H1 (cell line): ENCODE measurements around the gene SLC4A11. TPM values are rescaled to one million over a fixed set of nuclear protein-coding genes. Genes with fewer than 3 reads are reported as not detected.

ENCODE experiments used
- CTCF ChIA-PET: fragments of 300-600 bp; sonication (Branson Sonifier 250); formaldehyde crosslinking; loops from one replicate; lab custom pipeline; 2021; ENCODE audit not compliant: partially characterized antibody; lab: Charles Lee
- POLR2A ChIA-PET: fragments of 300-600 bp; sonication (Branson Sonifier 250); formaldehyde crosslinking; loops from one replicate; lab custom pipeline; 2021; ENCODE audit warnings: inconsistent platforms; ENCODE audit not compliant: partially characterized antibody; lab: Charles Lee
- DNase-seq, 2 experiments: peaks; one replicate each; pipeline versions ENCODE4 v3.0.0 to v3.0.0-alpha.2; 2010 to 2022; ENCODE audit warnings: low spot score in 2 of 2, low read depth in 1 of 2, mixed read lengths in 1 of 2
- FAIRE-seq: peaks from 2 replicates; lab custom pipeline; 2011; peaks lifted over from hg19 to GRCh38; lab: Jason Lieb, UNC
- H2AFZ ChIP-seq: 2 replicates; pipeline ENCODE4 v1.8.1; 2012; ENCODE audit warnings: low read length, inconsistent platforms
- H2AK5ac ChIP-seq: 2 replicates; pipeline ENCODE4 v1.6.1; 2013; ENCODE audit warnings: low read depth, low read length
- H2BK120ac ChIP-seq: replicated peaks from 2 replicates; pipeline ENCODE3; 2013; ENCODE audit warnings: low read depth, low read length, inconsistent platforms
- H2BK12ac ChIP-seq: 2 replicates; pipeline ENCODE4 v1.6.1; 2013; ENCODE audit warnings: low read depth, low read length
- H2BK15ac ChIP-seq: 2 replicates; pipeline ENCODE4 v1.6.1; 2013; ENCODE audit warnings: low read length
- H2BK20ac ChIP-seq: 2 replicates; pipeline ENCODE4 v1.6.1; 2013; ENCODE audit warnings: low read length
- H2BK5ac ChIP-seq: 2 replicates; pipeline ENCODE4 v1.6.1; 2013; ENCODE audit warnings: low read depth, low read length
- H3K14ac ChIP-seq: 2 replicates; pipeline ENCODE4 v1.6.1; 2013; ENCODE audit warnings: inconsistent platforms; ENCODE audit not compliant: insufficient read length
- H3K18ac ChIP-seq: 2 replicates; pipeline ENCODE4 v1.6.1; 2013; ENCODE audit warnings: low read length; ENCODE audit errors: extremely low read depth
- H3K23ac ChIP-seq: 2 replicates; pipeline ENCODE4 v1.6.1; 2013; ENCODE audit warnings: inconsistent platforms; ENCODE audit not compliant: insufficient read length
- H3K23me2 ChIP-seq: 2 replicates; pipeline ENCODE4 v1.6.1; 2013; ENCODE audit warnings: low read depth, low read length
- H3K27ac ChIP-seq: 2 replicates; pipeline ENCODE4 v1.6.1; 2011; ENCODE audit warnings: low read depth, low read length, inconsistent platforms
- H3K27me3 ChIP-seq, 4 experiments: replicated peaks in 1 of 4; 1 replicate in 1 of 4; 2 replicates in 3 of 4; pipeline versions ENCODE4 v1.6.1 to v1.8.1; 2011 to 2013; ENCODE audit warnings: low read length in 3 of 4, mild to moderate bottlenecking in 3 of 4, inconsistent platforms in 2 of 4, mixed read lengths in 2 of 4, moderate library complexity in 1 of 4; ENCODE audit not compliant: control insufficient read depth in 3 of 4, insufficient read depth in 3 of 4; ENCODE audit errors: extremely low read depth in 1 of 4
- H3K36me3 ChIP-seq, 4 experiments: 2 replicates each; pipeline versions ENCODE4 v1.6.1 to v1.8.1; 2011 to 2013; ENCODE audit warnings: mild to moderate bottlenecking in 4 of 4, low read length in 3 of 4, moderate library complexity in 2 of 4, control low read depth in 1 of 4, inconsistent platforms in 1 of 4; ENCODE audit not compliant: insufficient read depth in 4 of 4, control insufficient read depth in 2 of 4
- H3K4ac ChIP-seq: replicated peaks from 2 replicates; pipeline ENCODE3; 2013; ENCODE audit warnings: low read length, low read depth, mixed read lengths, inconsistent platforms; ENCODE audit not compliant: insufficient read length
- H3K4me1 ChIP-seq, 4 experiments: replicated peaks in 1 of 4; 1 replicate in 1 of 4; 2 replicates in 3 of 4; pipeline versions ENCODE4 v1.6.1 to v1.8.1; 2011 to 2013; ENCODE audit warnings: low read length in 3 of 4, inconsistent platforms in 2 of 4, mixed read lengths in 1 of 4; ENCODE audit not compliant: insufficient read depth in 4 of 4, control insufficient read depth in 3 of 4
- H3K4me2 ChIP-seq, 2 experiments: 2 replicates each; pipeline versions ENCODE4 v1.6.1 to v1.8.1; 2011 to 2013; ENCODE audit warnings: low read depth in 2 of 2, low read length in 2 of 2, control low read depth in 1 of 2, inconsistent platforms in 1 of 2, mild to moderate bottlenecking in 1 of 2; ENCODE audit not compliant: insufficient read depth in 1 of 2
- H3K4me3 ChIP-seq, 4 experiments: fragments of 200-600, 300-600 bp in 1 of 4; sonication (generic), shearing (Covaris generic), sonication (Bioruptor Twin) in 1 of 4; 2 replicates each; pipeline versions ENCODE4 v1.5.1 to v1.8.1; 2011 to 2016; ENCODE audit warnings: low read length in 4 of 4, low read depth in 3 of 4, control low read depth in 2 of 4, inconsistent platforms in 2 of 4, mild to moderate bottlenecking in 2 of 4, mixed read lengths in 1 of 4, moderate library complexity in 1 of 4; ENCODE audit not compliant: insufficient read depth in 2 of 4; ENCODE audit errors: extremely low read depth in 1 of 4
- H3K56ac ChIP-seq: replicated peaks from 2 replicates; pipeline ENCODE3; 2013; ENCODE audit warnings: low read depth, mild to moderate bottlenecking, mixed read lengths, low read length, inconsistent platforms; ENCODE audit not compliant: insufficient read length
- H3K79me1 ChIP-seq: 2 replicates; pipeline ENCODE4 v1.6.1; 2013; ENCODE audit warnings: low read depth, low read length, control low read depth
- H3K79me2 ChIP-seq, 2 experiments: 2 replicates each; pipeline versions ENCODE4 v1.6.1 to v1.8.1; 2012 to 2013; ENCODE audit warnings: low read length in 2 of 2, mild to moderate bottlenecking in 2 of 2, inconsistent platforms in 1 of 2; ENCODE audit not compliant: insufficient read depth in 2 of 2, control insufficient read depth in 1 of 2
- H3K9ac ChIP-seq, 4 experiments: replicated peaks in 1 of 4; 1 replicate in 1 of 4; 2 replicates in 3 of 4; pipeline versions ENCODE4 v1.6.1 to v1.8.1; 2011 to 2013; ENCODE audit warnings: low read depth in 3 of 4, low read length in 3 of 4, control low read depth in 2 of 4, mild to moderate bottlenecking in 2 of 4, moderate library complexity in 2 of 4, inconsistent platforms in 1 of 4; ENCODE audit errors: extremely low read depth in 1 of 4
- H3K9me3 ChIP-seq, 2 experiments: 2 replicates each; pipeline versions ENCODE4 v1.6.1 to v1.8.1; 2012 to 2013; ENCODE audit warnings: mild to moderate bottlenecking in 2 of 2, moderate library complexity in 2 of 2, control low read depth in 1 of 2, inconsistent platforms in 1 of 2, low read depth in 1 of 2, low read length in 1 of 2, mixed read lengths in 1 of 2; ENCODE audit not compliant: insufficient read depth in 2 of 2
- H4K20me1 ChIP-seq, 2 experiments: replicated peaks in 1 of 2; 2 replicates each; pipeline versions ENCODE3 to v1.8.1; 2011 to 2013; ENCODE audit warnings: inconsistent platforms in 2 of 2, low read length in 2 of 2, mild to moderate bottlenecking in 1 of 2; ENCODE audit not compliant: insufficient read depth in 2 of 2, control insufficient read depth in 1 of 2
- H4K5ac ChIP-seq: 2 replicates; pipeline ENCODE4 v1.6.1; 2013; ENCODE audit warnings: low read length, low read depth, mixed read lengths, inconsistent platforms; ENCODE audit not compliant: insufficient read length
- H4K8ac ChIP-seq: 2 replicates; pipeline ENCODE4 v1.8.0; 2013; ENCODE audit warnings: mild to moderate bottlenecking, moderate library complexity, low read length, inconsistent platforms; ENCODE audit not compliant: insufficient read depth; ENCODE audit errors: extremely low read depth
- H4K91ac ChIP-seq: replicated peaks from 2 replicates; pipeline ENCODE3; 2013; ENCODE audit warnings: low read length, mixed read lengths, inconsistent platforms; ENCODE audit not compliant: insufficient read length
- BRCA1 ChIP-seq: IDR thresholded peaks from 2 replicates; pipeline ENCODE4 v1.6.1; 2012; ENCODE audit warnings: low read depth, low read length, improper control_type of control experiment
- CEBPB ChIP-seq: IDR thresholded peaks from 2 replicates; pipeline ENCODE4 v1.6.1; 2012; ENCODE audit warnings: low read depth, low read length
- CREB1 ChIP-seq: IDR thresholded peaks from 2 replicates; pipeline ENCODE4 v1.6.1; 2012; ENCODE audit warnings: inconsistent platforms
- EZH2 ChIP-seq: fragments of 200-600 bp; sonication (generic); IDR thresholded peaks from 2 replicates; pipeline ENCODE4 v1.7.1; 2012; ENCODE audit warnings: low read depth, mild to moderate bottlenecking, moderate library complexity, low read length, inconsistent platforms; ENCODE audit not compliant: severe bottlenecking
- JUN ChIP-seq: IDR thresholded peaks from 2 replicates; pipeline ENCODE4 v1.6.1; 2011; ENCODE audit warnings: low read depth, mild to moderate bottlenecking, improper control_type of control experiment, low read length
- POLR2A ChIP-seq, 2 experiments: IDR thresholded peaks; 1 replicate in 1 of 2; 2 replicates in 1 of 2; pipeline ENCODE4 v1.6.1; 2011; ENCODE audit warnings: low read depth in 2 of 2, low read length in 2 of 2, mild to moderate bottlenecking in 2 of 2; ENCODE audit errors: control extremely low read depth in 1 of 2
- TAF1 ChIP-seq: IDR thresholded peaks from 2 replicates; pipeline ENCODE4 v1.6.1; 2011; ENCODE audit warnings: mild to moderate bottlenecking, low read depth, low read length
- WGBS, 2 experiments: shearing (Covaris generic) in 1 of 2; methylation state at CpG; one replicate each; pipeline versions ENCODE4 v1.1.6 to v1.1.7; 2013 to 2015; ENCODE audit warnings: low lambda C conversion rate in 2 of 2, mixed read lengths in 2 of 2, inconsistent platforms in 1 of 2, low coverage in 1 of 2, missing lambda C conversion rate in 1 of 2; ENCODE audit not compliant: insufficient replicate concordance in 2 of 2, insufficient coverage in 1 of 2, insufficient read length in 1 of 2; ENCODE audit errors: extremely low coverage in 1 of 2, missing lambda C conversion rate in 1 of 2; 5-methylcytosine and 5-hydroxymethylcytosine counted together
- polyA plus RNA-seq, 7 experiments: library from polyadenylated mRNA; depleted of rRNA in 3 of 7; stranded (reverse) in 5 of 7; unstranded in 2 of 7; fragments of >200 nt in 5 of 7; fragments of 200-250 nt in 2 of 7; gene quantifications; 1 replicate in 5 of 7; 2 replicates in 1 of 7; 4 replicates in 1 of 7; pipeline versions ENCODE4 v1.2.1 to v1.2.3, GENCODE V29; 2011 to 2013; ENCODE audit warnings: missing spikeins in 2 of 7, mixed read lengths in 2 of 7
- total RNA-seq: library from RNA; stranded (reverse); fragmentation: NEBNext Ultra II Directional; extraction: Animal tissue kit (Norgen Biotek cat#: 25700); gene quantifications from 2 replicates; pipeline ENCODE4 v1.2.1, GENCODE V29; 2021
- TF ChIP-seq, protein P1 (sequence below), 3 experiments: IDR thresholded peaks; 1 replicate in 2 of 3; 2 replicates in 1 of 3; pipeline versions ENCODE4 v1.5.1 to v1.6.1; 2011; ENCODE audit warnings: low read length in 3 of 3, mild to moderate bottlenecking in 3 of 3, inconsistent platforms in 2 of 3, low read depth in 1 of 3, moderate library complexity in 1 of 3; ENCODE audit not compliant: insufficient read depth in 1 of 3; ENCODE audit errors: control extremely low read depth in 1 of 3
- TF ChIP-seq, protein P2 (sequence below): IDR thresholded peaks from 2 replicates; pipeline ENCODE4 v1.6.1; 2012; ENCODE audit warnings: low read length, inconsistent platforms

The SLC4A11 gene
- total and polyA plus RNA-seq, 2 of the 8 experiments (the other 6 are each of a cell fraction or from before 2014, with no cell fraction given) = 11.9 to 32.3 TPM

DNA sequence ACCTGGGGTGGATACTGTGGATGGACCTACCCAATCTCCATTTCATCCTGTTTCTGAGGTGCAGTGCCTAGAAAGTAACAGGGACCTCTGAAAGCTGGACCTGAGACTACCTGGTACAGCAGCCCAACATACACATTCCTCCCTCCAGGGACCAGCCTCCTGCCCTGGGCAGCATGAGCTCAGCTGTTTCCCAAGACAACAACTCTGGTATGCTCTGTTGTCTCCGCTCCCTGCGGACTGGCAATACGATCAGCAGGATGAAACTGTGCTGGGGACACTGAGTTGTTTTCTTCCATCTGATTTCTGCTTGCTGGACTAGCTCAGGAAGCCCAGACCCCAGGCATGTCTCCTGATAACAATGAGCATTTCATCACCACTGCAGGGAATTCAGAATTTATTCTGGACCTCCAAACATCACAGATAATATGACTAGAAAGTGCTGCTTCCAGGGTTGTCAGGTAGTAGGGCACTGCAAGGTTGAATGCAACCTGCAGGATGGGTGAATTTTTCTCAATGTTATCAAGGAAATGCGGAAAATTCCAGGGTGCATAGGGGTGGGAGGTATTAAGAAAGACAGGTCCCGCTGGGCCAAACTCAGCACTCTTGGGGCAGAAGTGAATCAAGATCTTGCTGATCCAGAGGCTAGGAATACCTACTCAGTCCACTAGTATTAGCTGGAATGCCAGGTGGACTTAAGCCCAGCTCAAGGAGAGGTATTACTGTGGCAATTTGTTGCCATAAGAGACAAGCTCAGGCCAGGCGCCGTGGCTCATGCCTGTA, 38.9 kb upstream of the SLC4A11 start:
- Histone ChIP-seq H2BK120ac (no peak overlapping the region), H3K27ac (no peak overlapping the region), H3K4ac (no peak overlapping the region), H4K5ac (no peak overlapping the region), H3K4me3 (no peak overlapping the region), H3K4me1 (peaks cover 0 to 6% (median 4%) of the 10 kb centered on the region in 4 experiments; a peak in 1 of 7 replicates), H3K18ac (no peak overlapping the region), H2BK15ac (no peak overlapping the region), H4K8ac (no peak overlapping the region), H4K91ac (no peak overlapping the region), H4K20me1 (no peaks in the 10 kb centered on the region), H3K79me2 (no peaks in the 10 kb centered on the region), H3K23me2 (no peaks in the 10 kb centered on the region), H2AK5ac (no peak overlapping the region), H3K56ac (no peak overlapping the region), H2BK20ac (no peak overlapping the region), H2BK12ac (no peak overlapping the region), H3K9me3 (no peaks in the 10 kb centered on the region), H3K79me1 (no peaks in the 10 kb centered on the region), H3K23ac (no peak overlapping the region), H3K4me2 (no peak overlapping the region), H2BK5ac (no peak overlapping the region), H3K9ac (no peak overlapping the region), H2AFZ (no peak overlapping the region), H3K14ac (no peak overlapping the region), H3K36me3 (no peaks in the 10 kb centered on the region; a peak in 1 of 8 replicates), H3K27me3 (no peaks in the 10 kb centered on the region)
- ChIA-PET CTCF (interaction anchor here (1.1 to 9.5 kb wide), 11 partner anchors 9 to 74 kb away, joined by 3 to 111 read pairs (median 6); no protein-coding TSS in a partner anchor), POLR2A (interaction anchor here (0.6 kb wide), 1 partner anchor 25 kb away, joined by 3 read pairs; no protein-coding TSS in a partner anchor)
- DNase-seq (no peak), FAIRE-seq (no peak)
- WGBS, 2 experiments = 86% methylated on average over 7 of the region's 7 CpGs; no CpG with 5 or more reads in 1 of the 2 experiments
- TF ChIP-seq BRCA1 (no peak), CREB1 (no peak), JUN (no peak), POLR2A (IDR thresholded peaks at IDR 0.05; ENCODE audit: control extremely low read depth in 1 of 2, low read depth in 2 of 2, low read length in 2 of 2) (no peak), CEBPB (no peak), TAF1 (no peak), EZH2 (no peak)
- TF ChIP-seq, protein P1, sequence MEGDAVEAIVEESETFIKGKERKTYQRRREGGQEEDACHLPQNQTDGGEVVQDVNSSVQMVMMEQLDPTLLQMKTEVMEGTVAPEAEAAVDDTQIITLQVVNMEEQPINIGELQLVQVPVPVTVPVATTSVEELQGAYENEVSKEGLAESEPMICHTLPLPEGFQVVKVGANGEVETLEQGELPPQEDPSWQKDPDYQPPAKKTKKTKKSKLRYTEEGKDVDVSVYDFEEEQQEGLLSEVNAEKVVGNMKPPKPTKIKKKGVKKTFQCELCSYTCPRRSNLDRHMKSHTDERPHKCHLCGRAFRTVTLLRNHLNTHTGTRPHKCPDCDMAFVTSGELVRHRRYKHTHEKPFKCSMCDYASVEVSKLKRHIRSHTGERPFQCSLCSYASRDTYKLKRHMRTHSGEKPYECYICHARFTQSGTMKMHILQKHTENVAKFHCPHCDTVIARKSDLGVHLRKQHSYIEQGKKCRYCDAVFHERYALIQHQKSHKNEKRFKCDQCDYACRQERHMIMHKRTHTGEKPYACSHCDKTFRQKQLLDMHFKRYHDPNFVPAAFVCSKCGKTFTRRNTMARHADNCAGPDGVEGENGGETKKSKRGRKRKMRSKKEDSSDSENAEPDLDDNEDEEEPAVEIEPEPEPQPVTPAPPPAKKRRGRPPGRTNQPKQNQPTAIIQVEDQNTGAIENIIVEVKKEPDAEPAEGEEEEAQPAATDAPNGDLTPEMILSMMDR (IDR thresholded peaks at IDR 0.05; ENCODE audit: control extremely low read depth in 1 of 3, insufficient read depth in 1 of 3, low read depth in 1 of 3, low read length in 3 of 3) = no peak
- TF ChIP-seq, protein P2, sequence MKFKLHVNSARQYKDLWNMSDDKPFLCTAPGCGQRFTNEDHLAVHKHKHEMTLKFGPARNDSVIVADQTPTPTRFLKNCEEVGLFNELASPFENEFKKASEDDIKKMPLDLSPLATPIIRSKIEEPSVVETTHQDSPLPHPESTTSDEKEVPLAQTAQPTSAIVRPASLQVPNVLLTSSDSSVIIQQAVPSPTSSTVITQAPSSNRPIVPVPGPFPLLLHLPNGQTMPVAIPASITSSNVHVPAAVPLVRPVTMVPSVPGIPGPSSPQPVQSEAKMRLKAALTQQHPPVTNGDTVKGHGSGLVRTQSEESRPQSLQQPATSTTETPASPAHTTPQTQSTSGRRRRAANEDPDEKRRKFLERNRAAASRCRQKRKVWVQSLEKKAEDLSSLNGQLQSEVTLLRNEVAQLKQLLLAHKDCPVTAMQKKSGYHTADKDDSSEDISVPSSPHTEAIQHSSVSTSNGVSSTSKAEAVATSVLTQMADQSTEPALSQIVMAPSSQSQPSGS = no peak
